Tongue (tissue), 2 donors: ENCODE data around the gene MYBBP1A. TPM values are rescaled to one million over a fixed set of nuclear protein-coding genes. Genes with fewer than 3 reads are reported as not detected.

ENCODE experiments used
- DNase-seq: peaks from one replicate; pipeline ENCODE4 v3.0.0-alpha.2; 2015
- total RNA-seq: library from RNA; depleted of rRNA; stranded (reverse); fragments of >200 nt; gene quantifications from one replicate; pipeline ENCODE4 v1.2.3, GENCODE V29; 2014

MYBBP1A gene
- total RNA-seq, 1 donor from 2014 or later, result 25.7 TPM

GRCh38 chr17:4548061-4548461 lies 7.1 kb downstream of the MYBBP1A start:
- DNase-seq, result no peak

- DNase-seq, result no peak
Measured at GRCh38 chr17:4547118-4547906, 7.9 kb downstream of the MYBBP1A start.

GRCh38 chr17:4545217-4545951 lies 9.8 kb downstream of the MYBBP1A start:
- no peak for DNase-seq

GRCh38 chr17:4544951-4545216 lies 10.3 kb downstream of the MYBBP1A start:
- DNase-seq, result no peak

- DNase-seq, result no peak
Measured at GRCh38 chr17:4544135-4544950, 10.8 kb downstream of the MYBBP1A start.

- no peak for DNase-seq
Measured at GRCh38 chr17:4543557-4544026, 11.6 kb downstream of the MYBBP1A start.

- no peak for DNase-seq
Measured at GRCh38 chr17:4542726-4543191, 12.4 kb downstream of the MYBBP1A start.

GRCh38 chr17:4542003-4542725 lies 13.0 kb downstream of the MYBBP1A start:
- no peak for DNase-seq

GRCh38 chr17:4541328-4542002 lies 13.7 kb downstream of the MYBBP1A start:
- DNase-seq, result no peak

GRCh38 chr17:4540687-4541327 lies 14.4 kb downstream of the MYBBP1A start:
- no peak for DNase-seq

- DNase-seq, result no peak
Measured at GRCh38 chr17:4540224-4540651, 14.9 kb downstream of the MYBBP1A start.

GRCh38 chr17:4539576-4540223 lies 15.5 kb downstream of the MYBBP1A start:
- no peak for DNase-seq

- DNase-seq, result no peak
Measured at GRCh38 chr17:4539025-4539424, 16.2 kb downstream of the MYBBP1A start.

- no peak for DNase-seq
Measured at GRCh38 chr17:4538236-4539002, 16.8 kb downstream of the MYBBP1A start.

- DNase-seq, result no peak
Measured at GRCh38 chr17:4537451-4538235, 17.5 kb downstream of the MYBBP1A start.

- DNase-seq, result peak; percentile 21
Measured at GRCh38 chr17:4536742-4537411, 18.3 kb downstream of the MYBBP1A start.

GRCh38 chr17:4536259-4536741 lies 18.9 kb downstream of the MYBBP1A start:
- DNase-seq, result no peak

- no peak for DNase-seq
Measured at GRCh38 chr17:4535667-4536258, 19.4 kb downstream of the MYBBP1A start.
